Body of pancreas (tissue), 4 donors: ENCODE data around the gene SUV39H1. TPM values are rescaled to one million over a fixed set of nuclear protein-coding genes. Genes with fewer than 3 reads are reported as not detected.
A peak's percentile ranks its signal among the peaks of the same experiment; 100 is the strongest.

Experiments used
- ATAC-seq: fragments of 150-250 bp; one replicate; pipeline ENCODE4 v1.9.1; 2016
- DNase-seq, 4 donors: peaks; one replicate each; pipeline ENCODE4 v3.0.0-alpha.2; 2019
- H3K27ac ChIP-seq, 4 donors: fragments of 200-600 bp; sonication (generic); 1 replicate in 3 of 4; 2 replicates in 1 of 4; pipeline versions ENCODE4 v1.5.1 to v1.6.1; 2016 to 2019; ENCODE audit warnings: mild to moderate bottlenecking in 1 of 4, mixed read lengths in 1 of 4, moderate library complexity in 1 of 4
- H3K27me3 ChIP-seq, 2 donors: fragments of 200-600 bp; sonication (generic); one replicate each; pipeline ENCODE4 v1.6.0; 2016; ENCODE audit warnings: mild to moderate bottlenecking in 1 of 2
- H3K36me3 ChIP-seq, 2 donors: fragments of 200-600 bp; sonication (generic); replicated peaks in 1 of 2; 2 replicates each; pipeline ENCODE4 v1.5.1; 2016; ENCODE audit warnings: low read depth in 2 of 2; ENCODE audit not compliant: insufficient read depth in 1 of 2
- H3K4me1 ChIP-seq: fragments of 200-600 bp; sonication (generic); one replicate; pipeline ENCODE4 v1.6.0; 2016
- H3K4me3 ChIP-seq, 2 donors: fragments of 200-600 bp; sonication (generic); 1 replicate in 1 of 2; 2 replicates in 1 of 2; pipeline ENCODE4 v1.5.1; 2016 to 2019
- H3K9me3 ChIP-seq, 3 donors: fragments of 200-600 bp; sonication (generic); 1 replicate in 2 of 3; 2 replicates in 1 of 3; pipeline ENCODE4 v1.5.1; 2016
- POLR2A ChIP-seq, 3 donors: fragments of 450-650 bp; IDR thresholded peaks; one replicate each; pipeline ENCODE4 v1.6.1; 2016; ENCODE audit warnings: antibody characterized with exemption in 3 of 3, mild to moderate bottlenecking in 2 of 3
- WGBS, 2 donors: methylation state at CpG; one replicate each; pipeline ENCODE4 v1.1.5; 2017; 5-methylcytosine and 5-hydroxymethylcytosine counted together
- intact Hi-C: fragments of 100-400 bp; cut with DNase I; formaldehyde crosslinking; loops from one replicate; pipeline ENCODE4 v1.15.1; 2023
- total RNA-seq, 2 donors: library from RNA; depleted of rRNA; stranded (reverse); fragments of >200 nt; gene quantifications; one replicate each; pipeline ENCODE4 v1.1.0, GENCODE V29; 2016
- TF ChIP-seq, protein P1 (sequence below), 7 experiments: fragments of 450-650 bp in 4 of 7; fragments of 200-600 bp in 3 of 7; sonication (generic) in 3 of 7; IDR thresholded peaks; one replicate each; pipeline ENCODE4 v1.5.1; 2016 to 2019; ENCODE audit warnings: antibody characterized with exemption in 7 of 7

Gene SUV39H1
- total RNA-seq, 2 donors from 2014 or later, result 2.1 to 2.6 TPM

GRCh38 chrX:48695925-48696300 is 621 bp upstream of the SUV39H1 start:
- no peaks in the 10 kb centered on the region for H3K9me3 ChIP-seq
- peak overlapping the region; percentile 87 to 94 (median 90) for H3K27ac ChIP-seq
- ATAC-seq, result no peak
- peaks cover 7% of the 10 kb centered on the region for H3K4me1 ChIP-seq
- 4% methylated on average over 8 of the region's 8 CpGs; no CpG with 5 or more reads in 1 of the 2 donors for WGBS, 2 donors
- peak overlapping the region; percentile 12 to 23 for H3K4me3 ChIP-seq
- intact Hi-C loops, result no loop called here
- no peaks in the 10 kb centered on the region for H3K27me3 ChIP-seq
- no peak for TF ChIP-seq POLR2A (IDR thresholded peaks at IDR 0.05)
- TF ChIP-seq, protein P1, sequence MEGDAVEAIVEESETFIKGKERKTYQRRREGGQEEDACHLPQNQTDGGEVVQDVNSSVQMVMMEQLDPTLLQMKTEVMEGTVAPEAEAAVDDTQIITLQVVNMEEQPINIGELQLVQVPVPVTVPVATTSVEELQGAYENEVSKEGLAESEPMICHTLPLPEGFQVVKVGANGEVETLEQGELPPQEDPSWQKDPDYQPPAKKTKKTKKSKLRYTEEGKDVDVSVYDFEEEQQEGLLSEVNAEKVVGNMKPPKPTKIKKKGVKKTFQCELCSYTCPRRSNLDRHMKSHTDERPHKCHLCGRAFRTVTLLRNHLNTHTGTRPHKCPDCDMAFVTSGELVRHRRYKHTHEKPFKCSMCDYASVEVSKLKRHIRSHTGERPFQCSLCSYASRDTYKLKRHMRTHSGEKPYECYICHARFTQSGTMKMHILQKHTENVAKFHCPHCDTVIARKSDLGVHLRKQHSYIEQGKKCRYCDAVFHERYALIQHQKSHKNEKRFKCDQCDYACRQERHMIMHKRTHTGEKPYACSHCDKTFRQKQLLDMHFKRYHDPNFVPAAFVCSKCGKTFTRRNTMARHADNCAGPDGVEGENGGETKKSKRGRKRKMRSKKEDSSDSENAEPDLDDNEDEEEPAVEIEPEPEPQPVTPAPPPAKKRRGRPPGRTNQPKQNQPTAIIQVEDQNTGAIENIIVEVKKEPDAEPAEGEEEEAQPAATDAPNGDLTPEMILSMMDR (IDR thresholded peaks at IDR 0.05), result no peak
- no peak for DNase-seq
- no peaks in the 10 kb centered on the region for H3K36me3 ChIP-seq

DNA sequence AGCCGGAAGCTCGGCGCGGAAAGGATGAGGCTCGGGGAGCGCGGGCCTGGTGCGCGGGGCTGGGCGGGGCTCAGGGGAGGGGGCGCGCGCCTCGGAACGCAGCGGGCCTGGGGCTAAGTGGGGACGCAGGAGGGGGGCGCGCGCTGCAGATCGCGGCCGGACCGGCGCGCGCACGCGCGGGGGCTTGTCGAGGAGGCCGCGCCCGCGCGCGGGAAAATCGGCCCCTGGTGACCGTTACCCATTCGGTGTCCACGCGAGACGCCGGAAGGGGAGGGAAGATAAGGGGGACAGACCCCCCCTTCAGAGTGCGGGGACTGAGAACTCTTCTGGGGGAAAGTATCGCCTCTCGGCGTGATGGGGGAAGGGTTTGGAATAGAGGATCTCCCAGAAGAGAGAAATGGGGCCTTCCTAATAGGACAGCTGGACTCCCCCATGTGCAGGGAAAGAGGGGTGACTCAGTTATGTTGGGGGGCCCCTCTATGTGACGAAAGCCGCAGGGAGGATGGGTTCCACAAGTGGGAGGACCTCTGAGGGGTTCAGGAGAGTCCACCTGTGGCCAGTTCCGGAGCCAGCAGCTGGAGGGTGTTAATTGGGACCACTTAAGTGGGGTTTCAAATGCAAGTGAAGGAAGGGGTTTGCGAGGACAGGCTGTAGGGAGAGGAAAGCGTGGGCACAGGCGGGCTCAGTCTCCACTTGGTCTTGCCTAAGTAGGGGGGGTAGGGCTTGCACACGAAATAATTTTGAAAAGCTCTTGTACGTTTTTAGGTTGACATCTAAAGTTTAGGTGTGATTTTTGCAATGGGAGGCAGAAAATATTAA is 584 bp downstream of the SUV39H1 start:
- intact Hi-C loops, result no loop called here
- H3K4me1 ChIP-seq, result peaks cover 7% of the 10 kb centered on the region
- 0 to 1% methylated on average over 9 to 34 of the region's 56 CpGs for WGBS, 2 donors
- no peaks in the 10 kb centered on the region for H3K9me3 ChIP-seq
- ATAC-seq, result peak; percentile 1
- H3K27me3 ChIP-seq, result no peaks in the 10 kb centered on the region
- no peak for TF ChIP-seq POLR2A (IDR thresholded peaks at IDR 0.05)
- TF ChIP-seq, protein P1 (IDR thresholded peaks at IDR 0.05), result no peak
- H3K4me3 ChIP-seq, result peak overlapping the region in 1 of 2 donors; percentile 50
- peak overlapping the region; percentile 15 to 94 (median 88) for H3K27ac ChIP-seq
- no peaks in the 10 kb centered on the region for H3K36me3 ChIP-seq
- peak in 1 of 4 donors; percentile 19 for DNase-seq

GRCh38 chrX:48698306-48698705 is 1.8 kb downstream of the SUV39H1 start:
- WGBS, 2 donors, result 81 to 88% methylated on average over 4 to 5 of the region's 5 CpGs

DNA sequence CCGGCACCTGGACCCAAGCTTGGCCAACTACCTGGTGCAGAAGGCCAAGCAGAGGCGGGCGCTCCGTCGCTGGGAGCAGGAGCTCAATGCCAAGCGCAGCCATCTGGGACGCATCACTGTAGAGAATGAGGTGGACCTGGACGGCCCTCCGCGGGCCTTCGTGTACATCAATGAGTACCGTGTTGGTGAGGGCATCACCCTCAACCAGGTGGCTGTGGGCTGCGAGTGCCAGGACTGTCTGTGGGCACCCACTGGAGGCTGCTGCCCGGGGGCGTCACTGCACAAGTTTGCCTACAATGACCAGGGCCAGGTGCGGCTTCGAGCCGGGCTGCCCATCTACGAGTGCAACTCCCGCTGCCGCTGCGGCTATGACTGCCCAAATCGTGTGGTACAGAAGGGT is 3.7 kb downstream of the SUV39H1 start:
- WGBS, 2 donors, result 90% methylated on average over 2 of the region's 23 CpGs; no CpG with 5 or more reads in 1 of the 2 donors
- Histone ChIP-seq H3K36me3 (no peaks in the 10 kb centered on the region), H3K27ac (no peak overlapping the region), H3K9me3 (no peaks in the 10 kb centered on the region), H3K4me1 (peaks cover 7% of the 10 kb centered on the region), H3K27me3 (no peaks in the 10 kb centered on the region), H3K4me3 (no peak overlapping the region)
- DNase-seq (no peak), ATAC-seq (no peak)
- TF ChIP-seq POLR2A (IDR thresholded peaks at IDR 0.05), result no peak
- TF ChIP-seq, protein P1 (IDR thresholded peaks at IDR 0.05), result no peak
- intact Hi-C loops, result no loop called here

More at GRCh38 chrX:48698306-48698705, 1.8 kb downstream of the SUV39H1 start:
- Histone ChIP-seq H3K9me3 (no peaks in the 10 kb centered on the region), H3K27ac (no peak overlapping the region), H3K4me1 (peaks cover 7% of the 10 kb centered on the region), H3K27me3 (no peaks in the 10 kb centered on the region), H3K4me3 (no peak overlapping the region), H3K36me3 (no peaks in the 10 kb centered on the region)
- DNase-seq (no peak), ATAC-seq (no peak)
- TF ChIP-seq, protein P1 (IDR thresholded peaks at IDR 0.05), result no peak
- no peak for TF ChIP-seq POLR2A (IDR thresholded peaks at IDR 0.05)
- intact Hi-C loops, result no loop called here
